ENCODE results near the gene RGS13. TPM values are rescaled to one million over a fixed set of nuclear protein-coding genes. Genes with fewer than 3 reads are reported as not detected.

The RGS13 gene
- total RNA-seq, 2 experiments from 2014 or later = not detected

GRCh38 chr1:192629612-192630011 lies 6.3 kb upstream of the RGS13 start:
- H3K4me1 Mint-ChIP-seq (ENCODE audit: low read depth) = peaks cover 3% of the 10 kb centered on the region
- peaks cover 17% of the 10 kb centered on the region for H3K27me3 Mint-ChIP-seq (ENCODE audit: low read depth)
- H3K36me3 Mint-ChIP-seq (ENCODE audit: low read depth) = no peaks in the 10 kb centered on the region
- no peaks in the 10 kb centered on the region for H3K9me3 Mint-ChIP-seq
- CTCF ChIA-PET = interaction anchor here (0.7 kb wide), 1 partner anchor 109 kb away, joined by 3 read pairs; no protein-coding TSS in a partner anchor
- H3K27ac Mint-ChIP-seq = no peak overlapping the region
- intact Hi-C loops (cut with micrococcal nuclease) = no loop called here
- no peak for DNase-seq
- no peak overlapping the region for H3K4me3 Mint-ChIP-seq

- no peak for DNase-seq
- H3K4me1 Mint-ChIP-seq (ENCODE audit: low read depth) = peaks cover 3% of the 10 kb centered on the region
- H3K36me3 Mint-ChIP-seq (ENCODE audit: low read depth) = no peaks in the 10 kb centered on the region
- H3K9me3 Mint-ChIP-seq = no peaks in the 10 kb centered on the region
- H3K4me3 Mint-ChIP-seq = no peak overlapping the region
- H3K27me3 Mint-ChIP-seq (ENCODE audit: low read depth) = peaks cover 17% of the 10 kb centered on the region
- CTCF ChIA-PET = interaction anchor here (0.5 kb wide), 2 partner anchors 11 to 182 kb away, joined by 4 read pairs; no protein-coding TSS in a partner anchor
- H3K27ac Mint-ChIP-seq = no peak overlapping the region
- intact Hi-C loops (cut with micrococcal nuclease) = no loop called here
These were observed 5.2 kb upstream of the RGS13 start for GRCh38 chr1:192630521-192631287.

GRCh38 chr1:192631749-192632148 lies 4.2 kb upstream of the RGS13 start:
- Mint-ChIP-seq H3K4me3 (no peak overlapping the region), H3K27ac (no peak overlapping the region), H3K9me3 (no peaks in the 10 kb centered on the region), H3K27me3 (ENCODE audit: low read depth) (peaks cover 20% of the 10 kb centered on the region), H3K36me3 (ENCODE audit: low read depth) (no peaks in the 10 kb centered on the region), H3K4me1 (ENCODE audit: low read depth) (peaks cover 3% of the 10 kb centered on the region)
- intact Hi-C loops (cut with micrococcal nuclease) = no loop called here
- CTCF ChIA-PET = no interaction called here
- no peak for DNase-seq

- Mint-ChIP-seq H3K36me3 (ENCODE audit: low read depth) (no peaks in the 10 kb centered on the region), H3K27me3 (ENCODE audit: low read depth) (peaks cover 20% of the 10 kb centered on the region), H3K9me3 (no peaks in the 10 kb centered on the region), H3K27ac (no peak overlapping the region), H3K4me1 (ENCODE audit: low read depth) (peaks cover 3% of the 10 kb centered on the region), H3K4me3 (no peak overlapping the region)
- DNase-seq = no peak
- CTCF ChIA-PET = no interaction called here
- intact Hi-C loops (cut with micrococcal nuclease) = no loop called here
These were observed 3.8 kb upstream of the RGS13 start for GRCh38 chr1:192632188-192632587.

GRCh38 chr1:192632641-192633532 lies 3.1 kb upstream of the RGS13 start:
- CTCF ChIA-PET = no interaction called here
- intact Hi-C loops (cut with micrococcal nuclease) = no loop called here
- no peaks in the 10 kb centered on the region for H3K9me3 Mint-ChIP-seq

GRCh38 chr1:192633533-192634253 lies 2.3 kb upstream of the RGS13 start:
- Mint-ChIP-seq H3K9me3 (no peaks in the 10 kb centered on the region), H3K4me1 (ENCODE audit: low read depth) (peaks cover 3% of the 10 kb centered on the region), H3K27me3 (ENCODE audit: low read depth) (peaks cover 17% of the 10 kb centered on the region), H3K36me3 (ENCODE audit: low read depth) (no peaks in the 10 kb centered on the region), H3K4me3 (no peak overlapping the region), H3K27ac (no peak overlapping the region)
- intact Hi-C loops (cut with micrococcal nuclease) = no loop called here
- CTCF ChIA-PET = no interaction called here
- no peak for DNase-seq

More at GRCh38 chr1:192632641-192633532, 3.1 kb upstream of the RGS13 start:
- no peak for DNase-seq
- Mint-ChIP-seq H3K36me3 (ENCODE audit: low read depth) (no peaks in the 10 kb centered on the region), H3K4me3 (no peak overlapping the region), H3K27me3 (ENCODE audit: low read depth) (peaks cover 20% of the 10 kb centered on the region), H3K4me1 (ENCODE audit: low read depth) (peaks cover 3% of the 10 kb centered on the region), H3K27ac (no peak overlapping the region)

GRCh38 chr1:192635041-192635440 lies 906 bp upstream of the RGS13 start:
- H3K27ac Mint-ChIP-seq = no peak overlapping the region
- H3K4me3 Mint-ChIP-seq = no peak overlapping the region
- no peaks in the 10 kb centered on the region for H3K9me3 Mint-ChIP-seq
- no peaks in the 10 kb centered on the region for H3K36me3 Mint-ChIP-seq (ENCODE audit: low read depth)
- H3K27me3 Mint-ChIP-seq (ENCODE audit: low read depth) = peaks cover 15% of the 10 kb centered on the region
- DNase-seq = no peak
- H3K4me1 Mint-ChIP-seq (ENCODE audit: low read depth) = peaks cover 15% of the 10 kb centered on the region
- intact Hi-C loops (cut with micrococcal nuclease) = loop anchor here (5.0 kb wide), 1 partner anchor 487 kb away; the partner anchor contains the start of gene CDC73
- CTCF ChIA-PET = no interaction called here

- Mint-ChIP-seq H3K9me3 (no peaks in the 10 kb centered on the region), H3K4me3 (no peak overlapping the region), H3K27ac (no peak overlapping the region), H3K27me3 (ENCODE audit: low read depth) (peaks cover 7% of the 10 kb centered on the region), H3K36me3 (ENCODE audit: low read depth) (no peaks in the 10 kb centered on the region), H3K4me1 (ENCODE audit: low read depth) (peaks cover 18% of the 10 kb centered on the region)
- intact Hi-C loops (cut with micrococcal nuclease) = loop anchor here (1.0 to 5.0 kb wide), 14 partner anchors 15 to 1658 kb away; partner anchors contain the start of genes CDC73, RGS1 and RGS2
- peak; percentile 12 for DNase-seq
- CTCF ChIA-PET = interaction anchor here (0.5 to 1.5 kb wide), 4 partner anchors 98 to 238 kb away, joined by 3 to 4 read pairs (median 4); no protein-coding TSS in a partner anchor
These were observed 3.8 kb downstream of the RGS13 start for GRCh38 chr1:192639607-192640368.

- DNase-seq = no peak
- Mint-ChIP-seq H3K4me3 (no peak overlapping the region), H3K4me1 (ENCODE audit: low read depth) (peaks cover 8% of the 10 kb centered on the region), H3K27me3 (ENCODE audit: low read depth) (peaks cover 12% of the 10 kb centered on the region), H3K27ac (no peak overlapping the region), H3K9me3 (no peaks in the 10 kb centered on the region), H3K36me3 (ENCODE audit: low read depth) (no peaks in the 10 kb centered on the region)
- CTCF ChIA-PET = no interaction called here
- intact Hi-C loops (cut with micrococcal nuclease) = no loop called here
These were observed 16.2 kb downstream of the RGS13 start for GRCh38 chr1:192652159-192652558.

- H3K27ac Mint-ChIP-seq = no peak overlapping the region
- intact Hi-C loops (cut with micrococcal nuclease) = loop anchor here (1.0 kb wide), 1 partner anchor 14 kb away; no protein-coding TSS in a partner anchor
- H3K36me3 Mint-ChIP-seq (ENCODE audit: low read depth) = no peaks in the 10 kb centered on the region
- no peak overlapping the region for H3K4me3 Mint-ChIP-seq
- peaks cover 8% of the 10 kb centered on the region for H3K4me1 Mint-ChIP-seq (ENCODE audit: low read depth)
- H3K27me3 Mint-ChIP-seq (ENCODE audit: low read depth) = peaks cover 11% of the 10 kb centered on the region
- no peak for DNase-seq
- CTCF ChIA-PET = interaction anchor here (0.7 kb wide), 1 partner anchor 313 kb away, joined by 3 read pairs; no protein-coding TSS in a partner anchor
- no peaks in the 10 kb centered on the region for H3K9me3 Mint-ChIP-seq
These were observed 18.2 kb downstream of the RGS13 start for GRCh38 chr1:192654120-192654519.

GRCh38 chr1:192654591-192655251 lies 18.8 kb downstream of the RGS13 start:
- peaks cover 8% of the 10 kb centered on the region for H3K4me1 Mint-ChIP-seq (ENCODE audit: low read depth)
- no peak overlapping the region for H3K27ac Mint-ChIP-seq
- H3K9me3 Mint-ChIP-seq = no peaks in the 10 kb centered on the region
- H3K4me3 Mint-ChIP-seq = no peak overlapping the region
- intact Hi-C loops (cut with micrococcal nuclease) = loop anchor here (1.0 kb wide), 1 partner anchor 14 kb away; no protein-coding TSS in a partner anchor
- peaks cover 11% of the 10 kb centered on the region for H3K27me3 Mint-ChIP-seq (ENCODE audit: low read depth)
- H3K36me3 Mint-ChIP-seq (ENCODE audit: low read depth) = no peaks in the 10 kb centered on the region
- DNase-seq = peak; percentile 9
- CTCF ChIA-PET = interaction anchor here (0.7 kb wide), 1 partner anchor 313 kb away, joined by 3 read pairs; no protein-coding TSS in a partner anchor
